ENCODE measurements around the gene RGS16. TPM values are rescaled to one million over a fixed set of nuclear protein-coding genes. Genes with fewer than 3 reads are reported as not detected.
A peak's percentile ranks its signal among the peaks of the same experiment; 100 is the strongest.

The RGS16 gene
- total and polyA plus RNA-seq, 8 donors, result 1.8 to 19.3 (median 3.3) TPM

DNA sequence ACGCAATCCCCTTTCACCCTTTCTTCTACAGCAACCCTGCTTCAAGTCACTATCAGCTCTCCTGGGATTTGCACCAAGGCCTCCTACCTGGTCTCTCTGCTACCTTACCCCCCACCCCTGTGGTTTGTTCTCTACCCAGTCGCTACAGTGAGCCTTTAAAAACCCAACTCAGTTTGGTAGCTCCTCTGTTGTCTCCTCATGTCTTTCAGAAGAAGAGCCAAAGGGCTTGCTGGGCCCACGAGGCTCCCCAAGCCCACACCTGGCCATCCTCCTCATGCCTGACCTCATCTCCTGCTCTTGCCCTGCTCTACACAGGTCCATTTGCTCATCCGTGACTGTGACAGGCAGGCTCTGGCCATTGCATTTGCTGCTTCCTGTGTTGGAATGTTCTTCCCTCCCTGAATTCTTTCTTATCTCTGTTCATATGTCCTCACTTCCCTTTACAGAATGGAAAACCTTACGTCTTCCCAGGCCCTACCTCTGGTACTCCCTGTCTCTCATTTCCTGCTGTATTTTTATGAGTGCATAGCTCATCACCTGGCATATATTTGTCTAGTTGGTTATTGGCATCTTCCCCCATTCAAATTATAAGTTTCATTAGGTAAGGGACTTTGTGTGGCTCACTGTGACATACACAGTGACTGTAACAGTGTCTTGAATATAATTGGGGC, 3.3 kb downstream of the RGS16 start:
- H3K4me1 ChIP-seq, result peaks cover 0 to 13% (median 0%) of the 10 kb centered on the region in 3 donors
- H3K36me3 ChIP-seq, result no peaks in the 10 kb centered on the region
- TF ChIP-seq CTCF (IDR thresholded peaks at IDR 0.05), result no peak
- 63 to 74% methylated on average over 5 of the region's 5 CpGs for WGBS, 2 donors
- no peak for ATAC-seq
- intact Hi-C loops (cut with DNase I), result loop anchor here in 1 of 3 donors (5.0 kb wide), 1 partner anchor 186 kb away; the partner anchor contains the start of gene NPL
- FAIRE-seq, result no peak
- H3K4me3 ChIP-seq, result peak overlapping the region in 1 of 4 donors; percentile 14
- no peaks in the 10 kb centered on the region for H3K27me3 ChIP-seq
- no peaks in the 10 kb centered on the region for H3K9me3 ChIP-seq
- DNase-seq, result no peak
- H3K27ac ChIP-seq, result no peak overlapping the region

- intact Hi-C loops (cut with DNase I), result loop anchor here in 1 of 3 donors (5.0 kb wide), 1 partner anchor 187 kb away; the partner anchor contains the start of gene NPL
- Histone ChIP-seq H3K27me3 (no peaks in the 10 kb centered on the region), H3K4me3 (no peak overlapping the region), H3K4me1 (peaks cover 0 to 13% (median 0%) of the 10 kb centered on the region in 3 donors), H3K36me3 (no peaks in the 10 kb centered on the region), H3K27ac (no peak overlapping the region), H3K9me3 (no peaks in the 10 kb centered on the region)
- FAIRE-seq (no peak), ATAC-seq (no peak), DNase-seq (peak in 1 of 6 donors; percentile 52)
- 86 to 91% methylated on average over 17 of the region's 17 CpGs for WGBS, 2 donors
- no peak for TF ChIP-seq CTCF (IDR thresholded peaks at IDR 0.05)
Measured at GRCh38 chr1:182600036-182600713, 4.0 kb downstream of the RGS16 start.

GRCh38 chr1:182599339-182599738, 4.8 kb downstream of the RGS16 start:
- Histone ChIP-seq H3K36me3 (no peaks in the 10 kb centered on the region), H3K4me3 (no peak overlapping the region), H3K4me1 (peaks cover 0 to 10% (median 0%) of the 10 kb centered on the region in 3 donors), H3K27ac (no peak overlapping the region), H3K27me3 (no peaks in the 10 kb centered on the region), H3K9me3 (no peaks in the 10 kb centered on the region)
- intact Hi-C loops (cut with DNase I), result loop anchor here in 1 of 3 donors (10.0 kb wide), 1 partner anchor 195 kb away; no protein-coding TSS in a partner anchor
- ATAC-seq (no peak), FAIRE-seq (no peak), DNase-seq (no peak)
- no peak for TF ChIP-seq CTCF (IDR thresholded peaks at IDR 0.05)
- WGBS, 2 donors, result 75 to 78% methylated on average over 6 of the region's 6 CpGs

- Histone ChIP-seq H3K27me3 (no peaks in the 10 kb centered on the region), H3K4me3 (no peak overlapping the region), H3K4me1 (peaks cover 0 to 6% (median 0%) of the 10 kb centered on the region in 3 donors), H3K27ac (no peak overlapping the region), H3K36me3 (no peaks in the 10 kb centered on the region), H3K9me3 (no peaks in the 10 kb centered on the region)
- DNase-seq (no peak), FAIRE-seq (no peak), ATAC-seq (no peak)
- whole genome bisulfite sequencing, 2 donors, result 58 to 69% methylated on average over 5 of the region's 5 CpGs
- no peak for TF ChIP-seq CTCF (IDR thresholded peaks at IDR 0.05)
- intact Hi-C loops (cut with DNase I), result loop anchor here in 1 of 3 donors (10.0 kb wide), 1 partner anchor 197 kb away; no protein-coding TSS in a partner anchor
Measured at GRCh38 chr1:182598296-182598695, 5.9 kb downstream of the RGS16 start.

All from pancreas (tissue), 10 donors.